ENCODE results near the gene SLC15A4.

Gene SLC15A4

DNA sequence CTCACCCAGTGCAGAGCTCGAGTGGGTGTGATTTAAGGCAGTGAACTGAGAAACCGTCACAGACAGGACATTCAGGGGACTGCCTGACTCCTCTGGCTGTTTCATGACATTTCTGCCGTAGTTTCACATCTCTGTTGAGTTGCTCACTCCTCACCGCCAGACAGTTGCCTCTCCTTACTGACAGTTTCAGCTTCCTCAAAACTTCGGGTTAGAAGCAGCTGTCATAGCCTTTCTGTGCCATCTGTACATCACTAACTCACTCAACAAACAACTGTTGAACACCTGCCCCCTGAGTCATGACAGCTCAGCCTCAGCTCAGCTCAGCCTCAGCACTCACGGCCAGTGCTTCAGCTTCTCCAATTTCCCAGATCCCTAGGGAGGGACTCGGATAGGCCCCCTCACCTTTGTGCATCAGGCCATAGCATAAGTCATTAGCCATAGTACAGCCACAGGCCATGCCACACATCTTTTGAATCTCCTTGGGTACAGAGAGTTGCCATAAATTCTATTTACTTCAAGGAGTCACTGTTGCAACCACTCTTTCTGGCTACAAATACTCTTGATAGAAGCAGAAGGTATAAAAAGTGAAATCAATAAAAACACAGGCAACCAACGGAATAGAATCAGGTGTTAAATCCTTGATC lies 6.2 kb upstream of the SLC15A4 start:
- Histone ChIP-seq H3K4me3 (replicated peaks; ENCODE audit: insufficient read depth, low read length) (no peak overlapping the region), H3K27me3 (ENCODE audit: insufficient read depth, poor library complexity, severe bottlenecking) (no peaks in the 10 kb centered on the region), H3K27ac (replicated peaks) (peak overlapping the region; percentile 93)
- peak in 1 of 2 experiments; percentile 86 for DNase-seq (ENCODE audit: low read depth in 1 of 2, low spot score in 1 of 2)
- peak; percentile 41; the same call in 1 of the 2 replicates for TF ChIP-seq SPI1 (IDR thresholded peaks at IDR 0.05; ENCODE audit: borderline replicate concordance, low read depth)
- peak; percentile 78 for TF ChIP-seq POLR2AphosphoS5 (IDR thresholded peaks at IDR 0.05; ENCODE audit: low read depth)
- TF ChIP-seq, protein P1, sequence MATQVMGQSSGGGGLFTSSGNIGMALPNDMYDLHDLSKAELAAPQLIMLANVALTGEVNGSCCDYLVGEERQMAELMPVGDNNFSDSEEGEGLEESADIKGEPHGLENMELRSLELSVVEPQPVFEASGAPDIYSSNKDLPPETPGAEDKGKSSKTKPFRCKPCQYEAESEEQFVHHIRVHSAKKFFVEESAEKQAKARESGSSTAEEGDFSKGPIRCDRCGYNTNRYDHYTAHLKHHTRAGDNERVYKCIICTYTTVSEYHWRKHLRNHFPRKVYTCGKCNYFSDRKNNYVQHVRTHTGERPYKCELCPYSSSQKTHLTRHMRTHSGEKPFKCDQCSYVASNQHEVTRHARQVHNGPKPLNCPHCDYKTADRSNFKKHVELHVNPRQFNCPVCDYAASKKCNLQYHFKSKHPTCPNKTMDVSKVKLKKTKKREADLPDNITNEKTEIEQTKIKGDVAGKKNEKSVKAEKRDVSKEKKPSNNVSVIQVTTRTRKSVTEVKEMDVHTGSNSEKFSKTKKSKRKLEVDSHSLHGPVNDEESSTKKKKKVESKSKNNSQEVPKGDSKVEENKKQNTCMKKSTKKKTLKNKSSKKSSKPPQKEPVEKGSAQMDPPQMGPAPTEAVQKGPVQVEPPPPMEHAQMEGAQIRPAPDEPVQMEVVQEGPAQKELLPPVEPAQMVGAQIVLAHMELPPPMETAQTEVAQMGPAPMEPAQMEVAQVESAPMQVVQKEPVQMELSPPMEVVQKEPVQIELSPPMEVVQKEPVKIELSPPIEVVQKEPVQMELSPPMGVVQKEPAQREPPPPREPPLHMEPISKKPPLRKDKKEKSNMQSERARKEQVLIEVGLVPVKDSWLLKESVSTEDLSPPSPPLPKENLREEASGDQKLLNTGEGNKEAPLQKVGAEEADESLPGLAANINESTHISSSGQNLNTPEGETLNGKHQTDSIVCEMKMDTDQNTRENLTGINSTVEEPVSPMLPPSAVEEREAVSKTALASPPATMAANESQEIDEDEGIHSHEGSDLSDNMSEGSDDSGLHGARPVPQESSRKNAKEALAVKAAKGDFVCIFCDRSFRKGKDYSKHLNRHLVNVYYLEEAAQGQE (IDR thresholded peaks at IDR 0.05; ENCODE audit: insufficient replicate concordance, low read depth): no peak

DNA sequence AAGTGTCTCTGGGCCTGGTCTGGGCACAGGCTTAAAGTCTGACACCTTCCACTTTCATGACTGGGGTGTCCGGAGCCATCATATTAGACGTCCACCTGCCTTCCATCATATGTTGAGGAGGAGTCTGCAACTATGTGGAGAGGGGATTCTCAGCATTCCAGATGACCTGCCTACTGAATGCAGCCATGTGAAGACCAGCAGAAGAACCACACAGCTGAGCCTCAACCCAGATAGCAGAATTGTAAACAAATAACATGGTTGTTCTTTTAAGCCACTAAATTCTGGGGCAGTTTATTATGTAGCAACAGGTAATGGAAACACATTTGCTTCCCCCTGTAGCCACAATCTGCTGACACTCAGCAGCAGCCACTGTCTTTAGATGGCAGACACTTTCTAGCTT lies 4.0 kb upstream of the SLC15A4 start:
- no peak for TF ChIP-seq GABPA (IDR thresholded peaks at IDR 0.05; ENCODE audit: low read depth)
- no peak for TF ChIP-seq POLR2AphosphoS5 (IDR thresholded peaks at IDR 0.05; ENCODE audit: low read depth)
- TF ChIP-seq, protein P1 (IDR thresholded peaks at IDR 0.05; ENCODE audit: insufficient replicate concordance, low read depth): no peak
- TF ChIP-seq SPI1 (IDR thresholded peaks at IDR 0.05; ENCODE audit: borderline replicate concordance, low read depth): no peak
- TF ChIP-seq, protein P2, sequence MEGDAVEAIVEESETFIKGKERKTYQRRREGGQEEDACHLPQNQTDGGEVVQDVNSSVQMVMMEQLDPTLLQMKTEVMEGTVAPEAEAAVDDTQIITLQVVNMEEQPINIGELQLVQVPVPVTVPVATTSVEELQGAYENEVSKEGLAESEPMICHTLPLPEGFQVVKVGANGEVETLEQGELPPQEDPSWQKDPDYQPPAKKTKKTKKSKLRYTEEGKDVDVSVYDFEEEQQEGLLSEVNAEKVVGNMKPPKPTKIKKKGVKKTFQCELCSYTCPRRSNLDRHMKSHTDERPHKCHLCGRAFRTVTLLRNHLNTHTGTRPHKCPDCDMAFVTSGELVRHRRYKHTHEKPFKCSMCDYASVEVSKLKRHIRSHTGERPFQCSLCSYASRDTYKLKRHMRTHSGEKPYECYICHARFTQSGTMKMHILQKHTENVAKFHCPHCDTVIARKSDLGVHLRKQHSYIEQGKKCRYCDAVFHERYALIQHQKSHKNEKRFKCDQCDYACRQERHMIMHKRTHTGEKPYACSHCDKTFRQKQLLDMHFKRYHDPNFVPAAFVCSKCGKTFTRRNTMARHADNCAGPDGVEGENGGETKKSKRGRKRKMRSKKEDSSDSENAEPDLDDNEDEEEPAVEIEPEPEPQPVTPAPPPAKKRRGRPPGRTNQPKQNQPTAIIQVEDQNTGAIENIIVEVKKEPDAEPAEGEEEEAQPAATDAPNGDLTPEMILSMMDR (IDR thresholded peaks at IDR 0.05; ENCODE audit: insufficient read depth, low read length): no peak
- Histone ChIP-seq H3K4me3 (replicated peaks; ENCODE audit: insufficient read depth, low read length) (no peak overlapping the region), H3K27me3 (ENCODE audit: insufficient read depth, poor library complexity, severe bottlenecking) (no peaks in the 10 kb centered on the region), H3K27ac (replicated peaks) (peak overlapping the region; percentile 30)
- DNase-seq (ENCODE audit: low read depth in 1 of 2, low spot score in 1 of 2): no peak

DNA sequence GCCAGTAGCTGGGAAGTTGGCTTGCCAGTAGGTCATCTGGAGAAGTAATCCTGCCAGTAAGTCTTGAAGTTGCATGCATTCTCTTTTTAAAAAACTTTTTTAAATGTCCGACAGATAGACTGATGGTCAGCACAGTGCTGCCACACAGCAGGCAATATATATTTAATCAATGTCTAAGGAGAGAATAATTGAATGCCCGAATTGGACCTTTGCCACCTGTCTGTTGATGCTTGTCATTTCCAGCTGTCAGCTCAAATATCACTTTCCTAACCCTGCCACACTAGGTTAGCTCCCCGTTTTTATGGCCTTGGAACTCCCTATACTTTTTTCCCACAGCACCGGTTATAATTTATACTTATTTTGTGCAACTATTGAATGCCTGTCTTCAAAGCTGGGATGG lies 2.1 kb upstream of the SLC15A4 start:
- TF ChIP-seq, protein P1 (IDR thresholded peaks at IDR 0.05; ENCODE audit: insufficient replicate concordance, low read depth): no peak
- TF ChIP-seq SPI1 (IDR thresholded peaks at IDR 0.05; ENCODE audit: borderline replicate concordance, low read depth) (no peak), GABPA (IDR thresholded peaks at IDR 0.05; ENCODE audit: low read depth) (no peak), POLR2AphosphoS5 (IDR thresholded peaks at IDR 0.05; ENCODE audit: low read depth) (no peak)
- TF ChIP-seq, protein P2 (IDR thresholded peaks at IDR 0.05; ENCODE audit: insufficient read depth, low read length): no peak
- Histone ChIP-seq H3K27me3 (ENCODE audit: insufficient read depth, poor library complexity, severe bottlenecking) (no peaks in the 10 kb centered on the region), H3K27ac (replicated peaks) (no peak overlapping the region), H3K4me3 (replicated peaks; ENCODE audit: insufficient read depth, low read length) (no peak overlapping the region)
- no peak for DNase-seq (ENCODE audit: low read depth in 1 of 2, low spot score in 1 of 2)
